H1 (cell line): Measurements from ENCODE around the gene RRP1. TPM values are rescaled to one million over a fixed set of nuclear protein-coding genes. Genes with fewer than 3 reads are reported as not detected.

Source experiments
- CTCF ChIA-PET: fragments of 300-600 bp; sonication (Branson Sonifier 250); formaldehyde crosslinking; loops from one replicate; lab custom pipeline; 2021; ENCODE audit not compliant: partially characterized antibody; lab: Charles Lee
- POLR2A ChIA-PET: fragments of 300-600 bp; sonication (Branson Sonifier 250); formaldehyde crosslinking; loops from one replicate; lab custom pipeline; 2021; ENCODE audit warnings: inconsistent platforms; ENCODE audit not compliant: partially characterized antibody; lab: Charles Lee
- DNase-seq, 2 experiments: peaks; one replicate each; pipeline versions ENCODE4 v3.0.0 to v3.0.0-alpha.2; 2010 to 2022; ENCODE audit warnings: low spot score in 2 of 2, low read depth in 1 of 2, mixed read lengths in 1 of 2
- FAIRE-seq: peaks from 2 replicates; lab custom pipeline; 2011; peaks lifted over from hg19 to GRCh38; lab: Jason Lieb, UNC
- H2AFZ ChIP-seq: 2 replicates; pipeline ENCODE4 v1.8.1; 2012; ENCODE audit warnings: low read length, inconsistent platforms
- H2AK5ac ChIP-seq: 2 replicates; pipeline ENCODE4 v1.6.1; 2013; ENCODE audit warnings: low read depth, low read length
- H2BK120ac ChIP-seq: replicated peaks from 2 replicates; pipeline ENCODE3; 2013; ENCODE audit warnings: low read depth, low read length, inconsistent platforms
- H2BK12ac ChIP-seq: 2 replicates; pipeline ENCODE4 v1.6.1; 2013; ENCODE audit warnings: low read depth, low read length
- H2BK15ac ChIP-seq: 2 replicates; pipeline ENCODE4 v1.6.1; 2013; ENCODE audit warnings: low read length
- H2BK20ac ChIP-seq: 2 replicates; pipeline ENCODE4 v1.6.1; 2013; ENCODE audit warnings: low read length
- H2BK5ac ChIP-seq: 2 replicates; pipeline ENCODE4 v1.6.1; 2013; ENCODE audit warnings: low read depth, low read length
- H3K14ac ChIP-seq: 2 replicates; pipeline ENCODE4 v1.6.1; 2013; ENCODE audit warnings: inconsistent platforms; ENCODE audit not compliant: insufficient read length
- H3K18ac ChIP-seq: 2 replicates; pipeline ENCODE4 v1.6.1; 2013; ENCODE audit warnings: low read length; ENCODE audit errors: extremely low read depth
- H3K23ac ChIP-seq: 2 replicates; pipeline ENCODE4 v1.6.1; 2013; ENCODE audit warnings: inconsistent platforms; ENCODE audit not compliant: insufficient read length
- H3K23me2 ChIP-seq: 2 replicates; pipeline ENCODE4 v1.6.1; 2013; ENCODE audit warnings: low read depth, low read length
- H3K27ac ChIP-seq: 2 replicates; pipeline ENCODE4 v1.6.1; 2011; ENCODE audit warnings: low read depth, low read length, inconsistent platforms
- H3K27me3 ChIP-seq, 4 experiments: replicated peaks in 1 of 4; 1 replicate in 1 of 4; 2 replicates in 3 of 4; pipeline versions ENCODE4 v1.6.1 to v1.8.1; 2011 to 2013; ENCODE audit warnings: low read length in 3 of 4, mild to moderate bottlenecking in 3 of 4, inconsistent platforms in 2 of 4, mixed read lengths in 2 of 4, moderate library complexity in 1 of 4; ENCODE audit not compliant: control insufficient read depth in 3 of 4, insufficient read depth in 3 of 4; ENCODE audit errors: extremely low read depth in 1 of 4
- H3K36me3 ChIP-seq, 4 experiments: 2 replicates each; pipeline versions ENCODE4 v1.6.1 to v1.8.1; 2011 to 2013; ENCODE audit warnings: mild to moderate bottlenecking in 4 of 4, low read length in 3 of 4, moderate library complexity in 2 of 4, control low read depth in 1 of 4, inconsistent platforms in 1 of 4; ENCODE audit not compliant: insufficient read depth in 4 of 4, control insufficient read depth in 2 of 4
- H3K4ac ChIP-seq: replicated peaks from 2 replicates; pipeline ENCODE3; 2013; ENCODE audit warnings: low read length, low read depth, mixed read lengths, inconsistent platforms; ENCODE audit not compliant: insufficient read length
- H3K4me1 ChIP-seq, 4 experiments: replicated peaks in 1 of 4; 1 replicate in 1 of 4; 2 replicates in 3 of 4; pipeline versions ENCODE4 v1.6.1 to v1.8.1; 2011 to 2013; ENCODE audit warnings: low read length in 3 of 4, inconsistent platforms in 2 of 4, mixed read lengths in 1 of 4; ENCODE audit not compliant: insufficient read depth in 4 of 4, control insufficient read depth in 3 of 4
- H3K4me2 ChIP-seq, 2 experiments: 2 replicates each; pipeline versions ENCODE4 v1.6.1 to v1.8.1; 2011 to 2013; ENCODE audit warnings: low read depth in 2 of 2, low read length in 2 of 2, control low read depth in 1 of 2, inconsistent platforms in 1 of 2, mild to moderate bottlenecking in 1 of 2; ENCODE audit not compliant: insufficient read depth in 1 of 2
- H3K4me3 ChIP-seq, 4 experiments: fragments of 200-600, 300-600 bp in 1 of 4; sonication (generic), shearing (Covaris generic), sonication (Bioruptor Twin) in 1 of 4; 2 replicates each; pipeline versions ENCODE4 v1.5.1 to v1.8.1; 2011 to 2016; ENCODE audit warnings: low read length in 4 of 4, low read depth in 3 of 4, control low read depth in 2 of 4, inconsistent platforms in 2 of 4, mild to moderate bottlenecking in 2 of 4, mixed read lengths in 1 of 4, moderate library complexity in 1 of 4; ENCODE audit not compliant: insufficient read depth in 2 of 4; ENCODE audit errors: extremely low read depth in 1 of 4
- H3K56ac ChIP-seq: replicated peaks from 2 replicates; pipeline ENCODE3; 2013; ENCODE audit warnings: low read depth, mild to moderate bottlenecking, mixed read lengths, low read length, inconsistent platforms; ENCODE audit not compliant: insufficient read length
- H3K79me1 ChIP-seq: 2 replicates; pipeline ENCODE4 v1.6.1; 2013; ENCODE audit warnings: low read depth, low read length, control low read depth
- H3K79me2 ChIP-seq, 2 experiments: 2 replicates each; pipeline versions ENCODE4 v1.6.1 to v1.8.1; 2012 to 2013; ENCODE audit warnings: low read length in 2 of 2, mild to moderate bottlenecking in 2 of 2, inconsistent platforms in 1 of 2; ENCODE audit not compliant: insufficient read depth in 2 of 2, control insufficient read depth in 1 of 2
- H3K9ac ChIP-seq, 4 experiments: replicated peaks in 1 of 4; 1 replicate in 1 of 4; 2 replicates in 3 of 4; pipeline versions ENCODE4 v1.6.1 to v1.8.1; 2011 to 2013; ENCODE audit warnings: low read depth in 3 of 4, low read length in 3 of 4, control low read depth in 2 of 4, mild to moderate bottlenecking in 2 of 4, moderate library complexity in 2 of 4, inconsistent platforms in 1 of 4; ENCODE audit errors: extremely low read depth in 1 of 4
- H3K9me3 ChIP-seq, 2 experiments: 2 replicates each; pipeline versions ENCODE4 v1.6.1 to v1.8.1; 2012 to 2013; ENCODE audit warnings: mild to moderate bottlenecking in 2 of 2, moderate library complexity in 2 of 2, control low read depth in 1 of 2, inconsistent platforms in 1 of 2, low read depth in 1 of 2, low read length in 1 of 2, mixed read lengths in 1 of 2; ENCODE audit not compliant: insufficient read depth in 2 of 2
- H4K20me1 ChIP-seq, 2 experiments: replicated peaks in 1 of 2; 2 replicates each; pipeline versions ENCODE3 to v1.8.1; 2011 to 2013; ENCODE audit warnings: inconsistent platforms in 2 of 2, low read length in 2 of 2, mild to moderate bottlenecking in 1 of 2; ENCODE audit not compliant: insufficient read depth in 2 of 2, control insufficient read depth in 1 of 2
- H4K5ac ChIP-seq: 2 replicates; pipeline ENCODE4 v1.6.1; 2013; ENCODE audit warnings: low read length, low read depth, mixed read lengths, inconsistent platforms; ENCODE audit not compliant: insufficient read length
- H4K8ac ChIP-seq: 2 replicates; pipeline ENCODE4 v1.8.0; 2013; ENCODE audit warnings: mild to moderate bottlenecking, moderate library complexity, low read length, inconsistent platforms; ENCODE audit not compliant: insufficient read depth; ENCODE audit errors: extremely low read depth
- H4K91ac ChIP-seq: replicated peaks from 2 replicates; pipeline ENCODE3; 2013; ENCODE audit warnings: low read length, mixed read lengths, inconsistent platforms; ENCODE audit not compliant: insufficient read length
- BACH1 ChIP-seq: IDR thresholded peaks from 2 replicates; pipeline ENCODE4 v1.6.1; 2012; ENCODE audit warnings: low read length, improper control_type of control experiment
- FOSL1 ChIP-seq: IDR thresholded peaks from 2 replicates; pipeline ENCODE4 v1.6.1; 2011; ENCODE audit warnings: mild to moderate bottlenecking, low read depth, low read length, moderate library complexity; ENCODE audit not compliant: insufficient read depth
- GTF2F1 ChIP-seq: IDR thresholded peaks from 2 replicates; pipeline ENCODE4 v1.6.1; 2012; ENCODE audit warnings: low read depth, low read length, improper control_type of control experiment, borderline replicate concordance
- KDM4A ChIP-seq: IDR thresholded peaks from one replicate; pipeline ENCODE4 v1.7.1; 2012; ENCODE audit warnings: low read depth, mild to moderate bottlenecking, moderate library complexity, low read length, inconsistent platforms; ENCODE audit not compliant: severe bottlenecking
- PHF8 ChIP-seq: fragments of 200-600 bp; sonication (generic); conservative IDR thresholded peaks from 2 replicates; pipeline ENCODE4 v1.7.1; 2012; ENCODE audit warnings: low read depth, mild to moderate bottlenecking, inconsistent platforms, low read length, moderate library complexity
- RAD21 ChIP-seq, 2 experiments: IDR thresholded peaks in 1 of 2; conservative IDR thresholded peaks in 1 of 2; 2 replicates each; pipeline ENCODE4 v1.6.1; 2011; ENCODE audit warnings: low read depth in 2 of 2, low read length in 2 of 2, improper control_type of control experiment in 1 of 2, inconsistent platforms in 1 of 2, mild to moderate bottlenecking in 1 of 2, moderate library complexity in 1 of 2
- RBBP5 ChIP-seq: IDR thresholded peaks from 2 replicates; pipeline ENCODE4 v1.7.1; 2012; ENCODE audit warnings: low read depth, mild to moderate bottlenecking, inconsistent platforms, low read length, moderate library complexity, borderline replicate concordance
- SIN3A ChIP-seq, 2 experiments: IDR thresholded peaks in 1 of 2; conservative IDR thresholded peaks in 1 of 2; 2 replicates each; pipeline ENCODE4 v1.6.1; 2011 to 2012; ENCODE audit warnings: low read length in 2 of 2, improper control_type of control experiment in 1 of 2, low read depth in 1 of 2, mild to moderate bottlenecking in 1 of 2
- SUZ12 ChIP-seq: fragments of 200-600 bp; sonication (generic); IDR thresholded peaks from 2 replicates; pipeline ENCODE4 v1.6.1; 2012; ENCODE audit warnings: mild to moderate bottlenecking, inconsistent platforms, low read length, moderate library complexity, mixed read lengths
- TCF12 ChIP-seq: IDR thresholded peaks from 2 replicates; pipeline ENCODE4 v1.6.1; 2011; ENCODE audit warnings: low read depth, mild to moderate bottlenecking, low read length
- WGBS, 2 experiments: shearing (Covaris generic) in 1 of 2; methylation state at CpG; one replicate each; pipeline versions ENCODE4 v1.1.6 to v1.1.7; 2013 to 2015; ENCODE audit warnings: low lambda C conversion rate in 2 of 2, mixed read lengths in 2 of 2, inconsistent platforms in 1 of 2, low coverage in 1 of 2, missing lambda C conversion rate in 1 of 2; ENCODE audit not compliant: insufficient replicate concordance in 2 of 2, insufficient coverage in 1 of 2, insufficient read length in 1 of 2; ENCODE audit errors: extremely low coverage in 1 of 2, missing lambda C conversion rate in 1 of 2; 5-methylcytosine and 5-hydroxymethylcytosine counted together
- polyA plus RNA-seq, 7 experiments: library from polyadenylated mRNA; depleted of rRNA in 3 of 7; stranded (reverse) in 5 of 7; unstranded in 2 of 7; fragments of >200 nt in 5 of 7; fragments of 200-250 nt in 2 of 7; gene quantifications; 1 replicate in 5 of 7; 2 replicates in 1 of 7; 4 replicates in 1 of 7; pipeline versions ENCODE4 v1.2.1 to v1.2.3, GENCODE V29; 2011 to 2013; ENCODE audit warnings: missing spikeins in 2 of 7, mixed read lengths in 2 of 7
- total RNA-seq: library from RNA; stranded (reverse); fragmentation: NEBNext Ultra II Directional; extraction: Animal tissue kit (Norgen Biotek cat#: 25700); gene quantifications from 2 replicates; pipeline ENCODE4 v1.2.1, GENCODE V29; 2021

Gene RRP1
- total and polyA plus RNA-seq, 2 of the 8 experiments (the other 6 are each of a cell fraction or from before 2014, with no cell fraction given): 11.6 to 55.2 TPM

DNA sequence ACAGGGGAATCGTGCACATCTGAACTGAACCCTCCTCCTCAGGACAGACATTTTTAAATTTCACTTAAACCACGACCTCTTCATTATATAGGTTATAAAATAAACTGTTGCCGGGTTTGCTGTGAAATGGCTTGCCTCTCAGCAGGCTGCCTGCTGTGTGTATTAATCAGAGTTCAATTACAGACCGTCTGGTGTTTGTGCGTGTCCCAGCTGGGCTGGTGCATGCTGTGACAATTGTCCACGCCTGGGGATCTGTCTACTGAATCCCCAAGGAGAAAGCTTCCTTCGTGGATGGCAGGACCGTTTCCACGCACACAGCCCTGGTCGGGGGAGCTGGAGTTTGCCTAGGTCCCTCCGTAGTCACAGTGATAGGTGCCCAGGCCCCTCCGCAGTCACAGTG lies 62.2 kb downstream of the RRP1 start:
- Histone ChIP-seq H3K4me2 (no peak overlapping the region), H4K8ac (no peak overlapping the region), H3K9ac (no peak overlapping the region), H2BK15ac (0 out of 2 replicates have a peak overlapping the region, but pooled peaks have one; percentile 29), H2BK12ac (no peak overlapping the region), H3K56ac (no peak overlapping the region), H3K4ac (no peak overlapping the region), H3K27ac (no peak overlapping the region), H4K91ac (no peak overlapping the region), H3K4me3 (no peak overlapping the region), H2AFZ (no peak overlapping the region), H2AK5ac (no peak overlapping the region), H3K9me3 (no peaks in the 10 kb centered on the region; a peak in 1 of 4 replicates), H3K27me3 (no peaks in the 10 kb centered on the region), H3K79me1 (no peaks in the 10 kb centered on the region), H3K23me2 (no peaks in the 10 kb centered on the region), H4K20me1 (no peaks in the 10 kb centered on the region), H3K14ac (no peak overlapping the region), H2BK120ac (no peak overlapping the region), H3K36me3 (no peaks in the 10 kb centered on the region), H2BK5ac (no peak overlapping the region), H4K5ac (no peak overlapping the region), H2BK20ac (no peak overlapping the region), H3K79me2 (no peaks in the 10 kb centered on the region), H3K4me1 (no peaks in the 10 kb centered on the region), H3K18ac (no peak overlapping the region), H3K23ac (no peak overlapping the region)
- ChIA-PET POLR2A (no interaction called here), CTCF (interaction anchor here (1.1 to 10.4 kb wide), 4 partner anchors 14 to 124 kb away, joined by 3 to 73 read pairs (median 4); no protein-coding TSS in a partner anchor)
- 91% methylated on average over 12 of the region's 12 CpGs; no CpG with 5 or more reads in 1 of the 2 experiments for WGBS, 2 experiments
- DNase-seq (no peak), FAIRE-seq (no peak)
- TF ChIP-seq RBBP5 (no peak), SIN3A (conservative IDR thresholded peaks at IDR 0.05 in 1 of 2, IDR thresholded peaks at IDR 0.05 in 1 of 2; ENCODE audit: low read depth in 1 of 2, low read length in 2 of 2) (no peak), FOSL1 (no peak), BACH1 (no peak), RAD21 (IDR thresholded peaks at IDR 0.05 in 1 of 2, conservative IDR thresholded peaks at IDR 0.05 in 1 of 2; ENCODE audit: low read depth in 2 of 2, low read length in 2 of 2) (no peak), PHF8 (no peak), TCF12 (no peak), KDM4A (no peak), SUZ12 (no peak), GTF2F1 (no peak)
